Measurements from ENCODE around the gene ECE1.

GRCh38 chr1:21329209-21329844 lies 39.1 kb upstream of the ECE1 start:
- TF ChIP-seq BRCA1 (IDR thresholded peaks at IDR 0.05; ENCODE audit: low read depth, low read length) = no peak
- no peak for TF ChIP-seq RBBP5 (IDR thresholded peaks at IDR 0.05; ENCODE audit: borderline replicate concordance, low read depth, low read length)
- TF ChIP-seq GABPA (IDR thresholded peaks at IDR 0.05; ENCODE audit: borderline replicate concordance, insufficient read depth, low read length) = 0 out of 2 replicates have a peak, but pooled peaks have one; percentile 24
- no peak for TF ChIP-seq CTCF (IDR thresholded peaks at IDR 0.05; ENCODE audit: control extremely low read depth in 1 of 3, insufficient read depth in 1 of 3, low read depth in 1 of 3, low read length in 3 of 3)
- TF ChIP-seq USF2 (IDR thresholded peaks at IDR 0.05; ENCODE audit: low read length) = no peak
- TF ChIP-seq CREB1 (IDR thresholded peaks at IDR 0.05) = no peak
- TF ChIP-seq CHD2 (IDR thresholded peaks at IDR 0.05; ENCODE audit: low read length) = no peak
- no peak for TF ChIP-seq EZH2 (IDR thresholded peaks at IDR 0.05; ENCODE audit: low read depth, low read length, severe bottlenecking)
- TF ChIP-seq POLR2A (IDR thresholded peaks at IDR 0.05; ENCODE audit: control extremely low read depth in 1 of 2, low read depth in 2 of 2, low read length in 2 of 2) = no peak
- TF ChIP-seq PHF8 (conservative IDR thresholded peaks at IDR 0.05; ENCODE audit: low read depth, low read length) = no peak
